GM23338 (cell line): ENCODE results near the gene LCNL1. TPM values are rescaled to one million over a fixed set of nuclear protein-coding genes. Genes with fewer than 3 reads are reported as not detected.

Experiments used
- ATAC-seq: fragments of 200-7000 bp; cut with Tn5 transposase; 3 replicates; pipeline ENCODE4 v1.9.1; 2020
- DNase-seq: peaks from one replicate; pipeline ENCODE4 v3.0.0-alpha.2; 2015; ENCODE audit warnings: low spot score
- H2AFZ ChIP-seq: fragments of 200-600 bp; sonication (generic); 2 replicates; pipeline ENCODE4 v1.8.0; 2016; ENCODE audit warnings: antibody characterized with exemption, mild to moderate bottlenecking, moderate library complexity
- H3F3A ChIP-seq: fragments of 200-600 bp; sonication (generic); replicated peaks from 2 replicates; pipeline ENCODE4 v1.8.0; 2017; ENCODE audit warnings: antibody characterized with exemption, mixed run types, low read depth
- H3K27ac ChIP-seq: fragments of 200-600 bp; sonication (generic); 2 replicates; pipeline ENCODE4 v1.6.1; 2016; ENCODE audit warnings: low read depth
- H3K27me3 ChIP-seq: fragments of 200-600 bp; sonication (generic); 2 replicates; pipeline ENCODE4 v1.8.0; 2016; ENCODE audit warnings: mild to moderate bottlenecking, mixed run types, moderate library complexity; ENCODE audit not compliant: insufficient read depth
- H3K36me3 ChIP-seq: fragments of 200-600 bp; sonication (generic); 2 replicates; pipeline ENCODE4 v1.8.0; 2016; ENCODE audit warnings: mild to moderate bottlenecking; ENCODE audit not compliant: insufficient read depth
- H3K4me1 ChIP-seq: fragments of 200-600 bp; sonication (generic); 2 replicates; pipeline ENCODE4 v1.8.0; 2016; ENCODE audit warnings: mild to moderate bottlenecking, moderate library complexity; ENCODE audit not compliant: insufficient read depth
- H3K4me2 ChIP-seq: fragments of 200-600 bp; sonication (generic); 2 replicates; pipeline ENCODE4 v1.7.1; 2017; ENCODE audit warnings: mixed run types
- H3K4me3 ChIP-seq: fragments of 200-600 bp; sonication (generic); 2 replicates; pipeline ENCODE4 v1.6.1; 2016; ENCODE audit warnings: mixed run types
- H3K79me2 ChIP-seq: fragments of 200-600 bp; sonication (generic); replicated peaks from 2 replicates; pipeline ENCODE4 v1.8.0; 2017; ENCODE audit warnings: mild to moderate bottlenecking; ENCODE audit not compliant: insufficient read depth
- H3K9me2 ChIP-seq: fragments of 200-600 bp; sonication (generic); 2 replicates; pipeline ENCODE4 v1.8.0; 2017; ENCODE audit not compliant: insufficient read depth
- H4K20me1 ChIP-seq: fragments of 200-600 bp; sonication (generic); replicated peaks from 2 replicates; pipeline ENCODE4 v1.8.0; 2017; ENCODE audit warnings: mild to moderate bottlenecking; ENCODE audit not compliant: insufficient read depth
- H3K27ac Mint-ChIP-seq: 2 replicates; pipeline ENCODE4 v1.8.0; 2020; ENCODE audit warnings: inconsistent platforms, mild to moderate bottlenecking, moderate library complexity, mixed read lengths
- H3K27me3 Mint-ChIP-seq: 3 replicates; pipeline ENCODE4 v1.8.0; 2022; ENCODE audit warnings: low read depth, mild to moderate bottlenecking, moderate library complexity, mixed read lengths, inconsistent platforms; ENCODE audit not compliant: insufficient read depth, poor library complexity
- H3K36me3 Mint-ChIP-seq: 3 replicates; pipeline ENCODE4 v1.8.0; 2021; ENCODE audit warnings: low read depth, mild to moderate bottlenecking, inconsistent platforms, moderate library complexity, mixed read lengths
- H3K4me1 Mint-ChIP-seq: 3 replicates; pipeline ENCODE4 v1.8.0; 2020; ENCODE audit warnings: mild to moderate bottlenecking, inconsistent platforms, mixed read lengths
- H3K4me3 Mint-ChIP-seq: 3 replicates; pipeline ENCODE4 v1.8.0; 2021; ENCODE audit warnings: moderate library complexity, mild to moderate bottlenecking, inconsistent platforms, mixed read lengths
- H3K9me3 Mint-ChIP-seq: 3 replicates; pipeline ENCODE4 v1.8.0; 2020; ENCODE audit warnings: moderate library complexity, mild to moderate bottlenecking, inconsistent platforms, mixed read lengths
- CREB1 ChIP-seq: fragments of 250-450 bp; sonication (Bioruptor Pico); IDR thresholded peaks from 2 replicates; pipeline ENCODE4 v1.5.0; 2020; ENCODE audit warnings: low read depth, mild to moderate bottlenecking, moderate library complexity
- CTCF ChIP-seq, 2 experiments: fragments of 200-600 bp in 1 of 2; sonication (generic) in 1 of 2; conservative IDR thresholded peaks; 2 replicates each; pipeline versions ENCODE4 v1.5.1 to v1.6.1; 2016 to 2017; ENCODE audit warnings: antibody characterized with exemption in 2 of 2, low read depth in 2 of 2, mild to moderate bottlenecking in 2 of 2, moderate library complexity in 1 of 2
- EZH2 ChIP-seq: fragments of 200-600 bp; sonication (generic); IDR thresholded peaks from one replicate; pipeline ENCODE4 v1.8.0; 2017; ENCODE audit warnings: antibody characterized with exemption, mild to moderate bottlenecking, low read depth; ENCODE audit not compliant: unreplicated experiment
- EZH2phosphoT487 ChIP-seq: fragments of 200-600 bp; sonication (generic); IDR thresholded peaks from one replicate; pipeline ENCODE4 v1.8.1; 2018; ENCODE audit warnings: antibody characterized with exemption; ENCODE audit not compliant: unreplicated experiment
- JUNB ChIP-seq: IDR thresholded peaks from one replicate; pipeline ENCODE4 v1.6.1; 2016; ENCODE audit warnings: antibody characterized with exemption; ENCODE audit not compliant: unreplicated experiment
- NANOG ChIP-seq: IDR thresholded peaks from 2 replicates; pipeline ENCODE4 v1.6.1; 2016; ENCODE audit warnings: antibody characterized with exemption, borderline replicate concordance
- POLR2AphosphoS5 ChIP-seq: IDR thresholded peaks from 2 replicates; pipeline ENCODE4 v1.6.1; 2016; ENCODE audit warnings: antibody characterized with exemption, low read depth
- REST ChIP-seq: IDR thresholded peaks from one replicate; pipeline ENCODE4 v1.6.1; 2018; ENCODE audit warnings: antibody characterized with exemption; ENCODE audit not compliant: unreplicated experiment
- STAT1 ChIP-seq: IDR thresholded peaks from one replicate; pipeline ENCODE4 v1.6.1; 2016; ENCODE audit warnings: antibody characterized with exemption; ENCODE audit not compliant: unreplicated experiment
- ZNF114 ChIP-seq: fragments of 250-450 bp; sonication (Bioruptor Pico); IDR thresholded peaks from 2 replicates; pipeline ENCODE4 v1.5.0; 2020; ENCODE audit warnings: mild to moderate bottlenecking, moderate library complexity
- polyA plus RNA-seq: library from polyadenylated mRNA; unstranded; fragments of >200 nt; fragmentation: Nextera tagmentation; extraction: Ambion mirVana; gene quantifications from 2 replicates; pipeline ENCODE4 v1.2.1, GENCODE V29; 2016
- total RNA-seq: library from RNA; depleted of rRNA; stranded (reverse); fragments of >200 nt; shearing (Covaris generic); gene quantifications from 2 replicates; pipeline ENCODE4 v1.2.3, GENCODE V29; 2014
- TF ChIP-seq, protein P1 (sequence below): fragments of 250-450 bp; sonication (Bioruptor Pico); IDR thresholded peaks from 2 replicates; pipeline ENCODE4 v1.5.0; 2020; ENCODE audit warnings: mild to moderate bottlenecking, moderate library complexity

LCNL1 gene
- total and polyA plus RNA-seq, 2 experiments from 2014 or later, result 0.11 TPM; not detected in 1

DNA sequence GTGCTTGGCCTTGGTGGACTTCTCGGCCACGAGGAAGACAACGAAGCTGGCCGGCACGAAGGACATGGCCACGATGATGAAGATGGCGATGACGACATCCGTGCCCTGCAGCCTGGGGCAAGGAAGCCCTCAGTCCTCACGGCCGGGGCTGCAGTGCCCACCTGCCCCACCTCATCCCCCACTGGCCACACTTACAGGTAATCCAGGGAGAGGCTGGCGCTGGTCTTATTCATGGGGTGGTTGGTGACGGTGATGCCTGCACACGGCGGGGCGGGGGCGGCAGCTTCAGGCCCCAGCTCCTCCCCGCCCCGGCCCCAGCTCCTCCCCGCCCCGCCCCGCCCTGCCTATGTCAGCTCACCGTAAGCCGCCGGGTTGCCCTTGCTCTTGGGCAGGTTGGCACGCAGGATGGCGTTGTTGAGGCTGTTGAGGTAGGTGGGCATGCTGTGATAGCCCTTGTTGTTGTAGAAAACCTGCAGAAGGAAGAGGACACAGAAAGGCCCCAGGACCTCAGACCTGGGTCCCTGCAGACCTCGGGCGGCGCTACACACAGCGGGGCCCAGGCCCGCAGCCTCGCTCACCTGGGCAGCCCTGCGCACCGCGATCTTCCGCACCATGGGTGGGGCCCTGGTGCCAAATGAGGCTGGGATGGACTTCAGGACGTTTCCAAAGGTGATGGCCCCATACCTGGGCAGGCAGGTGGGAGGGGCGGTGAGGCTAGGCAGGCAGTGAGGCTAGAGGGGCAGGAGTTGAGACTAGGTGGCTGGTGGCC is 29.3 kb downstream of the LCNL1 start:
- Histone ChIP-seq H3K27me3 (no peaks in the 10 kb centered on the region), H3K79me2 (no peaks in the 10 kb centered on the region), H3K4me2 (no peak overlapping the region), H4K20me1 (no peaks in the 10 kb centered on the region), H3F3A (no peaks in the 10 kb centered on the region), H3K9me2 (no peaks in the 10 kb centered on the region), H3K27ac (no peak overlapping the region), H3K4me3 (no peak overlapping the region), H2AFZ (no peak overlapping the region), H3K4me1 (no peaks in the 10 kb centered on the region), H3K36me3 (no peaks in the 10 kb centered on the region)
- Mint-ChIP-seq H3K27me3 (no peaks in the 10 kb centered on the region), H3K27ac (no peak overlapping the region), H3K9me3 (no peaks in the 10 kb centered on the region), H3K36me3 (peaks cover 2% of the 10 kb centered on the region; the same call in 1 of the 3 replicates), H3K4me1 (no peaks in the 10 kb centered on the region), H3K4me3 (no peak overlapping the region)
- DNase-seq, result no peak
- TF ChIP-seq STAT1 (no peak), ZNF114 (no peak), EZH2phosphoT487 (no peak), CREB1 (CRISPR knock-in tag) (no peak), CTCF (conservative IDR thresholded peaks at IDR 0.05; ENCODE audit: low read depth in 2 of 2) (no peak), EZH2 (no peak), JUNB (no peak), NANOG (no peak), POLR2AphosphoS5 (no peak), REST (no peak)
- TF ChIP-seq, protein P1, sequence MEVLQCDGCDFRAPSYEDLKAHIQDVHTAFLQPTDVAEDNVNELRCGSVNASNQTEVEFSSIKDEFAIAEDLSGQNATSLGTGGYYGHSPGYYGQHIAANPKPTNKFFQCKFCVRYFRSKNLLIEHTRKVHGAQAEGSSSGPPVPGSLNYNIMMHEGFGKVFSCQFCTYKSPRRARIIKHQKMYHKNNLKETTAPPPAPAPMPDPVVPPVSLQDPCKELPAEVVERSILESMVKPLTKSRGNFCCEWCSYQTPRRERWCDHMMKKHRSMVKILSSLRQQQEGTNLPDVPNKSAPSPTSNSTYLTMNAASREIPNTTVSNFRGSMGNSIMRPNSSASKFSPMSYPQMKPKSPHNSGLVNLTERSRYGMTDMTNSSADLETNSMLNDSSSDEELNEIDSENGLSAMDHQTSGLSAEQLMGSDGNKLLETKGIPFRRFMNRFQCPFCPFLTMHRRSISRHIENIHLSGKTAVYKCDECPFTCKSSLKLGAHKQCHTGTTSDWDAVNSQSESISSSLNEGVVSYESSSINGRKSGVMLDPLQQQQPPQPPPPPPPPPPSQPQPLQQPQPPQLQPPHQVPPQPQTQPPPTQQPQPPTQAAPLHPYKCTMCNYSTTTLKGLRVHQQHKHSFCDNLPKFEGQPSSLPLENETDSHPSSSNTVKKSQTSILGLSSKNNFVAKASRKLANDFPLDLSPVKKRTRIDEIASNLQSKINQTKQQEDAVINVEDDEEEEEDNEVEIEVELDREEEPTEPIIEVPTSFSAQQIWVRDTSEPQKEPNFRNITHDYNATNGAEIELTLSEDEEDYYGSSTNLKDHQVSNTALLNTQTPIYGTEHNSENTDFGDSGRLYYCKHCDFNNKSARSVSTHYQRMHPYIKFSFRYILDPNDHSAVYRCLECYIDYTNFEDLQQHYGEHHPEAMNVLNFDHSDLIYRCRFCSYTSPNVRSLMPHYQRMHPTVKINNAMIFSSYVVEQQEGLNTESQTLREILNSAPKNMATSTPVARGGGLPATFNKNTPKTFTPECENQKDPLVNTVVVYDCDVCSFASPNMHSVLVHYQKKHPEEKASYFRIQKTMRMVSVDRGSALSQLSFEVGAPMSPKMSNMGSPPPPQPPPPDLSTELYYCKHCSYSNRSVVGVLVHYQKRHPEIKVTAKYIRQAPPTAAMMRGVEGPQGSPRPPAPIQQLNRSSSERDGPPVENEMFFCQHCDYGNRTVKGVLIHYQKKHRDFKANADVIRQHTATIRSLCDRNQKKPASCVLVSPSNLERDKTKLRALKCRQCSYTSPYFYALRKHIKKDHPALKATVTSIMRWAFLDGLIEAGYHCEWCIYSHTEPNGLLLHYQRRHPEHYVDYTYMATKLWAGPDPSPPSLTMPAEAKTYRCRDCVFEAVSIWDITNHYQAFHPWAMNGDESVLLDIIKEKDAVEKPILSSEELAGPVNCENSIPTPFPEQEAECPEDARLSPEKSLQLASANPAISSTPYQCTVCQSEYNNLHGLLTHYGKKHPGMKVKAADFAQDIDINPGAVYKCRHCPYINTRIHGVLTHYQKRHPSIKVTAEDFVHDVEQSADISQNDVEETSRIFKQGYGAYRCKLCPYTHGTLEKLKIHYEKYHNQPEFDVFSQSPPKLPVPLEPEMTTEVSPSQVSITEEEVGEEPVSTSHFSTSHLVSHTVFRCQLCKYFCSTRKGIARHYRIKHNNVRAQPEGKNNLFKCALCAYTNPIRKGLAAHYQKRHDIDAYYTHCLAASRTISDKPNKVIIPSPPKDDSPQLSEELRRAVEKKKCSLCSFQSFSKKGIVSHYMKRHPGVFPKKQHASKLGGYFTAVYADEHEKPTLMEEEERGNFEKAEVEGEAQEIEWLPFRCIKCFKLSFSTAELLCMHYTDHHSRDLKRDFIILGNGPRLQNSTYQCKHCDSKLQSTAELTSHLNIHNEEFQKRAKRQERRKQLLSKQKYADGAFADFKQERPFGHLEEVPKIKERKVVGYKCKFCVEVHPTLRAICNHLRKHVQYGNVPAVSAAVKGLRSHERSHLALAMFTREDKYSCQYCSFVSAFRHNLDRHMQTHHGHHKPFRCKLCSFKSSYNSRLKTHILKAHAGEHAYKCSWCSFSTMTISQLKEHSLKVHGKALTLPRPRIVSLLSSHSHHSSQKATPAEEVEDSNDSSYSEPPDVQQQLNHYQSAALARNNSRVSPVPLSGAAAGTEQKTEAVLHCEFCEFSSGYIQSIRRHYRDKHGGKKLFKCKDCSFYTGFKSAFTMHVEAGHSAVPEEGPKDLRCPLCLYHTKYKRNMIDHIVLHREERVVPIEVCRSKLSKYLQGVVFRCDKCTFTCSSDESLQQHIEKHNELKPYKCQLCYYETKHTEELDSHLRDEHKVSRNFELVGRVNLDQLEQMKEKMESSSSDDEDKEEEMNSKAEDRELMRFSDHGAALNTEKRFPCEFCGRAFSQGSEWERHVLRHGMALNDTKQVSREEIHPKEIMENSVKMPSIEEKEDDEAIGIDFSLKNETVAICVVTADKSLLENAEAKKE (CRISPR knock-in tag), result no peak
- no peak for ATAC-seq
